Measurements from ENCODE around the gene PRR14. TPM values are rescaled to one million over a fixed set of nuclear protein-coding genes. Genes with fewer than 3 reads are reported as not detected.

The PRR14 gene
- total and polyA plus RNA-seq, 12 donors: 9.6 to 204 (median 39.3) TPM

- TF ChIP-seq CTCF (IDR thresholded peaks at IDR 0.05) (no peak), POLR2A (IDR thresholded peaks at IDR 0.05) (no peak)
- no peaks in the 10 kb centered on the region for H3K27me3 ChIP-seq
- no peaks in the 10 kb centered on the region for H3K9me3 ChIP-seq (replicated peaks in 1 of 3)
- no peak overlapping the region for H3K4me3 ChIP-seq
- H3K36me3 ChIP-seq (replicated peaks in 1 of 2): no peaks in the 10 kb centered on the region
- intact Hi-C loops (cut with DNase I): no loop called here
- no peak overlapping the region for H3K27ac ChIP-seq
- WGBS, 4 donors: 62 to 90% (median 85%) methylated on average over 1 of the region's 1 CpG
- peaks cover 6% of the 10 kb centered on the region in 2 donors for H3K4me1 ChIP-seq (replicated peaks in 1 of 2)
- DNase-seq: no peak
Observed at GRCh38 chr16:30647274-30647571, 3.5 kb upstream of the PRR14 start.

DNA sequence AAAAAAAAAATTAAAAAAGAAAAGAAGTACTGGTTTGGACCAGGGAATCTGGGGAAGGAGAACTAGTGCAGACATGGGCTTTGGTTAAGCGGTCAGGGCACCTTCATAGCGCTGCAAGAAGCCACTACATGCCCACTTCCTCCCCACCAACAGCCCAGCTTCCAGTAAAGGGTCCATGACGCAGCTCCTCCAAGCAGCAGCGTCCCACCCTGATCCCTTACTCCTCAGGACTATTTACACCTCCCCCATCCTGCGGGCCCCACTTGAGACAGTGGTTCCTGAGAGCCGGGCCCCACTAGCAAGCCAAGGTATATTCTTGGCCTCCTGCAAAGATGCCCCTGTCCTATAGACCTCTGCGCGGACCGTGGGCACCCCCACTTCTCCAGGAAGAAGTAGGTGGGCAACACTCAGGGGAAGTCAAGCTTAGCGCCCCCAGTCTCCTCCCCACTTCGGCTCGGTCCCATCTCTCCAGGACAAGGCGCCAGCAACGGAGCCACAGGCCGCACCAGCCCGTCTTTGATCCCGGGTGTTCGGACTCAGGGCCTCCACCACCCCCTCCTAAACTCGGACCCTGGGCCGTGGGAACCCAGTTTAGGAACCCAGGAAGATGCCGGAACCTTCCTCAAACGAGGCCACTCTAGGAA is 913 bp upstream of the PRR14 start:
- peak in 3 of 7 donors; percentile 43 to 70 (median 62) for DNase-seq
- peaks cover 8 to 12% of the 10 kb centered on the region in 2 donors for H3K4me1 ChIP-seq (replicated peaks in 1 of 2)
- peak overlapping the region; percentile 55 to 94 (median 87) for H3K27ac ChIP-seq
- H3K4me3 ChIP-seq: peak overlapping the region in 2 of 4 donors; percentile 23 to 73
- 29 to 69% (median 39%) methylated on average over 6 to 22 of the region's 22 CpGs for WGBS, 4 donors
- no peaks in the 10 kb centered on the region for H3K27me3 ChIP-seq
- intact Hi-C loops (cut with DNase I): no loop called here
- H3K9me3 ChIP-seq (replicated peaks in 1 of 3): no peaks in the 10 kb centered on the region
- TF ChIP-seq CTCF (IDR thresholded peaks at IDR 0.05) (no peak), POLR2A (IDR thresholded peaks at IDR 0.05) (no peak)
- peaks cover 0 to 25% of the 10 kb centered on the region in 2 donors for H3K36me3 ChIP-seq (replicated peaks in 1 of 2)

- Histone ChIP-seq H3K9me3 (replicated peaks in 1 of 3) (no peaks in the 10 kb centered on the region), H3K36me3 (replicated peaks in 1 of 2) (peaks cover 0 to 40% of the 10 kb centered on the region in 2 donors), H3K4me1 (replicated peaks in 1 of 2) (peaks cover 8 to 12% of the 10 kb centered on the region in 2 donors), H3K4me3 (peak overlapping the region; percentile 18 to 73 (median 49)), H3K27me3 (no peaks in the 10 kb centered on the region), H3K27ac (peak overlapping the region; percentile 55 to 94 (median 87))
- 0 to 1% (median 0%) methylated on average over 1 to 70 of the region's 71 CpGs for WGBS, 4 donors
- TF ChIP-seq POLR2A (IDR thresholded peaks at IDR 0.05) (peak; percentile 14 to 57), CTCF (IDR thresholded peaks at IDR 0.05) (peak; percentile 25 to 69 (median 50))
- peak; percentile 70 to 81 (median 72) for DNase-seq
- intact Hi-C loops (cut with DNase I): no loop called here
Observed at GRCh38 chr16:30651124-30652004, 604 bp downstream of the PRR14 start.

DNA sequence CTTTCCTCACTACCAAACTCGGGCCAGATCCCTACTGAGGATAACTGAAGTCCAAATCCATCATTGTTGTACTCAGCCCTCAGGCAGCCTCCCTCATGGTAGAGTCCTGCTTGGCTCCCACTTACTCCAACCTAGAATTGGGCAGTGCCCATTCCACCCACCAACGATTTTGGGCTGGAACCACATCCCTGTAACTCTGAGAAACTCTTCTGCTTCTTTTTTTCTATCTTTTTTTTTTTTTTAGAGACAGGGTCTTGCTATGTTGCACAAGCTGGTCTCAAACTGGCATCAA is 1.2 kb downstream of the PRR14 start:
- Histone ChIP-seq H3K36me3 (replicated peaks in 1 of 2) (peaks cover 0 to 46% of the 10 kb centered on the region in 2 donors), H3K9me3 (replicated peaks in 1 of 3) (no peaks in the 10 kb centered on the region), H3K4me3 (peak overlapping the region in 2 of 4 donors; percentile 69 to 73), H3K27me3 (no peaks in the 10 kb centered on the region), H3K4me1 (replicated peaks in 1 of 2) (peaks cover 10 to 18% of the 10 kb centered on the region in 2 donors), H3K27ac (peak overlapping the region in 4 of 5 donors; percentile 55 to 94 (median 88))
- intact Hi-C loops (cut with DNase I): no loop called here
- TF ChIP-seq POLR2A (IDR thresholded peaks at IDR 0.05) (no peak), CTCF (IDR thresholded peaks at IDR 0.05) (no peak)
- WGBS, 4 donors: 12 to 18% (median 16%) methylated on average over 2 of the region's 2 CpGs
- DNase-seq: no peak

Data from adrenal gland (tissue), 12 donors.